ENCODE results near the gene RTN4RL1.

Gene RTN4RL1, protein sequence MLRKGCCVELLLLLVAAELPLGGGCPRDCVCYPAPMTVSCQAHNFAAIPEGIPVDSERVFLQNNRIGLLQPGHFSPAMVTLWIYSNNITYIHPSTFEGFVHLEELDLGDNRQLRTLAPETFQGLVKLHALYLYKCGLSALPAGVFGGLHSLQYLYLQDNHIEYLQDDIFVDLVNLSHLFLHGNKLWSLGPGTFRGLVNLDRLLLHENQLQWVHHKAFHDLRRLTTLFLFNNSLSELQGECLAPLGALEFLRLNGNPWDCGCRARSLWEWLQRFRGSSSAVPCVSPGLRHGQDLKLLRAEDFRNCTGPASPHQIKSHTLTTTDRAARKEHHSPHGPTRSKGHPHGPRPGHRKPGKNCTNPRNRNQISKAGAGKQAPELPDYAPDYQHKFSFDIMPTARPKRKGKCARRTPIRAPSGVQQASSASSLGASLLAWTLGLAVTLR

GRCh38 chr17:2025220-2025621 is at the start of gene RTN4RL1:
Gene RTN4RL1, minus strand, starts transcription at chr17:2025334. Its CDS starts 469 bp downstream, at chr17:2024865.
- peak; percentile 59 to 83 (median 66) for DNase-seq

DNA sequence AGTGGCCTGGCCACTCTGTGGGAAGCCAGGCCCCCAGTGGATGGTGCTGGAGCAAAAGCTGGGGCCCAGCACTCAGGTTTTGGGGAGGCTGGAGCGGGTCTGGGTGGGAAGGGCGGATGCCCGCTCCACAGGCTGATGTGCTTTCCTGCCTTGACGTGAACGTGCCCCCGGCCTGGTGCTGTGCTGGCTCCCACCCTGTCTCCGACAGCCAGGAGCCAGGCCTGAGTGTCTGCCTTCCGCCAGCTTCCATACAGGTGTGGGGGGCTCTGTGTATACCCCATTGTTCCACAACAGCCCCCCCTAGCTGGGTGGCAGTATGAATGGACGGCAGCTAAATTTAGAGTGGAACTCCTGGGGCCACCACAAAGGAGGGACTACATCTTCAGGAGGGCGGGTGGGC is 49.8 kb upstream of the RTN4RL1 start:
- no peak for DNase-seq

- DNase-seq = no peak
These were observed 46.5 kb upstream of the RTN4RL1 start for GRCh38 chr17:2071455-2072281.

GRCh38 chr17:2071024-2071385 is 45.9 kb upstream of the RTN4RL1 start:
- no peak for DNase-seq

DNA sequence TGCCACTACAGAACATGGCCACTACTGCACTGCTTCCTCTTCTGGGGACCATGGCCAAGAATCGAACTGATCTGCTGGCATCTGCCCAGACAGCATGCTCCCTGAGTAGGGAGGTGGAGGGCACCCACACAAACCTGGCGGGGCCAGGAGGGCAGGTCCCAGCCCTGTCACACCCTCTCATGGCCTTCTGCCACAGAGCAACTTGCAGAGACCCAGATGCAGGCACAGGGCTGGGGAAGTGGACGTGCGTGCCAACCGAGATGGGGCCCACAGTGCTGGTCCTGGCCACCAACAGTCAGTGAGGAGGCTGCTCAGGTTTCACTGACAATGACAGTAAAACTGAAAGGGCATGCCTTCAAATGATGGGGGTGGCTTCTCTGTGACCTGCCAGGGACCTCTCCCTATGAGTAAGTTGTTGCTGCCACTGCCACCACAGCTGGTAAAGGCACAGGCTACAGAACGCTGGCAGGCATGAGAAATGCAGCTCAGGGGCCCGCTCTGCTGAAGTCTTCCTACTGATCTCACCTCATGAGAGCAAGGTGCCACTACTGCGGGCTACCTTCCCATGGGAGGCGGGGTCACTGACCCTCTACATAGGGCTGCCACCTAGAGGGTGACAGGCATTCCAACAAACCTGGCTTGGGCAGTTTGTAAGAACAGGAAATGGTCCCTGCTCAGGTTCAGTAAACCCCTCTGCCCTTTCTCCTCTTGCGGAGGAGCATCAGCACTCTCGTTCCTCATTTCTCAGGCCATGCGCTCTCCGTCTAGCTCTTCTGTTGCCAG is 45.3 kb upstream of the RTN4RL1 start:
- no peak for DNase-seq

DNA sequence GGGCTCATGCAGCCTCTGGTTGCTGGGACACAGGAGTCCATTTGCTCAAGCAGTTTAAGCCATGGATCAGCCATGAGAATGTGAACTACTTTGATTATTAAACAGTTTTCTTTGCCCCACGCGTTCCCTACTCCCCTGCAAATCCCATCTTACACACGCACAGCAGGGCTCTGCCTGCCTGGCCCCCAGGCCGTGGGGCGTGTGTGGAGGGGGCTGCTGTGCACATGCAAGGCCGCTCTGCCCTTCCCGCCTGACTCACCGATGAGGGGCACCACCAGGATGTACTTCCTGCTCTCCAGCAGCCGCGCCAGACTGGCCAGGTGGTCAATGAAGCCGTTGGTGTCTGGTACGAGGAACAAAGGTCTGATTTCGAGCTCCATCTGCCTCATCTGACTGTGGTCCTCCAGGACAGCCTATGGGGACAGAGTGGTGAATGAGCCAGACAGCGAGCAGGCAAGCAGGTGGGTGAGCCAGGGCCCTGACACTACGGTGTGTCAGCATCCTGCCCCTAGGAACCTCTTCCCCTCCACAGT is 43.5 kb upstream of the RTN4RL1 start:
- peak in 1 of 3 experiments; percentile 5 for DNase-seq

DNA sequence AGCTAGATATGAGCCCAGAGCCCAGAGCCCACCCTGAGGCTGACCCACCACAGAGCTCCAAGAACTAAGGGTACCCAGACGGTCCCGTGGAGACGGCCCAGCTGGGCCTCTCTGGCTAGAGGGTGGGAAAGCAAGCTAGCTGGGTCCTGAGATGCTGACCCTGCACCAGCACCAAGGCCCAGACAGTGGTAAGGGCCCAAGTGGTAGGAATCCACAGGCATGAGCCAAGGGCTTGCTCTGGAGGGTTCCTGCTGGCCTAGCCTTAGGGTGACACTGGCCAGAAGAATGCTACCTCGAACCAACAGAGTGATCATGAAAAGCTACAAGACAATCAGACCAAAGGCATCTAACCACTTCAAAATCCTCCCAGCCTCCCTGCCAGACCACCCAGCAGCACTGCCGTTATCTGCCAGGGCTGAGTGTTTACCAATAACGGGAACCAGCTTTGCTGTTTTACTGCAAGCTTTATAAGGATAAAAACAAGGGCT is 42.9 kb upstream of the RTN4RL1 start:
- DNase-seq = no peak

GRCh38 chr17:2067608-2068024 is 42.5 kb upstream of the RTN4RL1 start:
- DNase-seq = no peak

DNA sequence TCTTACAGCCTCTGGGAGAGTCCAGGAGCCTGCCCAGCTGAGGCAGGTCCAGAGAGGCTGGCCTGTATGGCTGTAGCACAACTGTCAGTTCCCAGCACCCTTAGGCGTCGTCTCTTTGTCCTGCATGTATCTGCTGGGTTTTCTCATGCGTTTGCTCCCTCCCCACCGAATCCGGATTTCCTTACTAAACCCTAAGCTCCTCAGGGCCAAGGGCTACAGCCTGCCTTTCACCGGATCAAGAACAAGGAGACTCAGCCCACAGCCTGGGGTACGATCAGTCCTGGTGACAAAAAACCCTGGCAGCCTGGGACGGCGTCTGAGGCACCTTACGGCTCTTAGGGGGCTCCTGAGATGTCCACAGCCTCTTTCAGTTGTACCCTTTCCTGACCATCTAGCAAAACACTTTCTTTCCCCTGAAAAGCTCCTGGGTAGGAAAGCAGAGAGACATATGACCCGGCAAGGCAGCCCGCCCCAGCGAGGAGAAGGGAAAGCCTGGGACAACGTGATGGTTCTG is 42.0 kb upstream of the RTN4RL1 start:
- DNase-seq = no peak

GRCh38 chr17:2065949-2066400 is 40.8 kb upstream of the RTN4RL1 start:
- no peak for DNase-seq

- DNase-seq = no peak
These were observed 40.0 kb upstream of the RTN4RL1 start for GRCh38 chr17:2064980-2065785.

GRCh38 chr17:2064520-2064971 is 39.4 kb upstream of the RTN4RL1 start:
- no peak for DNase-seq

DNA sequence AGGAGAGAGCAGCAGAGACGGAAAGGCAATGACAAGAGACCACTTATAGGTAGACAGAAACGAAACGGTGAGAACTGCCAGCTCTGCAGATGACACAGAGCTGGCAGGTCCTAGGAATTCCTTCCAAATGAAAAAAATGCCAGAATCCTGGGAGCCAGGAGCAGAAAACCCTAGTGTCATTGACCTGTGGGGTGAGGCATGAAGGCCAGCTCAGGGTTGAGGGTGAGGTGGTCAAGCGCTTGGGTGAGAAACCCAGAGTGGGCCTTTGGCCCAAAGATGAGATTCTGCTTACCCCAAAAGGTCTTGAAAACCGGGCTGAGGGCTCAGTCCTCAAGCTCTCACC is 39.0 kb upstream of the RTN4RL1 start:
- DNase-seq = no peak

- no peak for DNase-seq
These were observed 38.4 kb upstream of the RTN4RL1 start for GRCh38 chr17:2063261-2064146.

- DNase-seq = peak in 1 of 3 experiments; percentile 1
These were observed 37.5 kb upstream of the RTN4RL1 start for GRCh38 chr17:2062571-2063183.

- no peak for DNase-seq
These were observed 36.4 kb upstream of the RTN4RL1 start for GRCh38 chr17:2061441-2061958.

DNA sequence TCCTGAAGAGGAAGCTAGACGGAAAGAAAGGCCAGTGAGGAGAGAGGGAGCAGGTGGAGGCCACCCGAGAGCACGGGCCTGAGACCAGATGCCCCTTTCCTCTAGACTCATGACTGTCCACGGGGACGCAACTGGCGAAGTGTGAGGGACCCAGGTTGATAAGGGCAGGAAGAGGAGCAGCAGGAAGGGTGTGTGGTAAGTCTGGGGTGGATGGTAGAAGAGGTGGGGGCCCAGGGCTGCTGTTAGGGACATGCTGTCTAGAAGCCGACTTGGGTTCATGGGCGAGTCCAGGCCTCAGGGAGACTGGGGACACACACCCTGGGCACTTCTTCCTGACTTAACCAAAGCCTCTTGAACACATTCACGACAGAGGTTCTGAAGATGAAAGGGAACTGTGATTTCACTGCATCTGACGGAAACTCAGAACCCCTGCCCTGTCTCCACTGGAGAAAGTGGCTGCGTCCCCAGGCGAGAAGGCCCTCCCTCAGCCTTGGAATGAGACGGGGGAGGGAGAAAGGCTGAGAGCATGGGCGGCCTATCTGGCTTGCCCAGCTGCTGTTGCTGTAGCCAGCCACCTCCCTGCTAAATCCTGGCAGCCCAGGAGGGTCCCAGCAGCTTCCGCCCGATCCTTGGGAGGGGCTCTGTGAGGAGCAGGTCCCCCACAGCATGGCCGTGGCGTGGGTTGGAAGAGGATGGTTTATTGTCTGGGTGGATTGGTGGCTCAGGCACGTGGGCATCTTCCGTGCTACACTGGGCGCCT is 35.7 kb upstream of the RTN4RL1 start:
- no peak for DNase-seq

DNA sequence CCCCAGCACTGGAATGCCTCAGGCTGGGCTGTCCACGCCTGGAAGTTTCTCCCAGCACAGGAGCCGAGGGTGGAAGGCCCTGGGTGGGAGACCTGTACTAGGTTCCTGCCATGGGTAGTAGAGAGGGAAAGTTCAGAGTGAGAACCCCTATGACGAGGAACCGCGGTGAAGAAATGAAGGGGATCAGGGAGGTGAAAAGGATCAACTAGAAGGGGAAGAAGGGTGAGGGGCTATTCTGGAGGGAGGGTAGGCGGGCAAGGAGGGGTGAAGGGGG is 35.2 kb upstream of the RTN4RL1 start:
- DNase-seq = no peak

Data from NCI-H1417 (cell line).